Heart right ventricle (tissue), 16 donors: Measurements from ENCODE around the gene TMSB10. TPM values are rescaled to one million over a fixed set of nuclear protein-coding genes. Genes with fewer than 3 reads are reported as not detected.

Experiments
- ATAC-seq, 8 donors: fragments of 200-7000 bp; cut with Tn5 transposase; one replicate each; pipeline ENCODE4 v1.9.1; 2020; ENCODE audit warnings: mild to moderate bottlenecking in 8 of 8, moderate library complexity in 8 of 8, moderate number of reproducible peaks in 1 of 8
- DNase-seq, 2 donors: peaks; one replicate each; pipeline ENCODE4 v3.0.0-alpha.2; 2020
- H3K27ac ChIP-seq, 10 donors: fragments of 200-600 bp; sonication (generic) in 2 of 10; one replicate each; pipeline versions ENCODE4 v1.5.0 to v1.8.0; 2020 to 2022; ENCODE audit warnings: mild to moderate bottlenecking in 3 of 10
- H3K27me3 ChIP-seq, 7 donors: fragments of 200-600 bp; one replicate each; pipeline ENCODE4 v1.8.0; 2021 to 2022; ENCODE audit warnings: mild to moderate bottlenecking in 2 of 7
- H3K36me3 ChIP-seq, 9 donors: fragments of 200-600 bp; sonication (generic) in 1 of 9; one replicate each; pipeline versions ENCODE4 v1.5.0 to v1.8.0; 2020 to 2022; ENCODE audit warnings: mild to moderate bottlenecking in 2 of 9
- H3K4me1 ChIP-seq, 9 donors: fragments of 200-600 bp; sonication (generic) in 1 of 9; one replicate each; pipeline versions ENCODE4 v1.5.0 to v1.8.0; 2020 to 2022; ENCODE audit warnings: mild to moderate bottlenecking in 4 of 9
- H3K4me3 ChIP-seq, 10 donors: fragments of 200-600 bp; sonication (generic) in 2 of 10; one replicate each; pipeline versions ENCODE4 v1.5.0 to v1.8.0; 2020 to 2022; ENCODE audit warnings: mild to moderate bottlenecking in 7 of 10, moderate library complexity in 2 of 10
- H3K9me3 ChIP-seq, 11 donors: fragments of 200-600 bp in 10 of 11; sonication (generic) in 2 of 11; one replicate each; pipeline versions ENCODE4 v1.5.0 to v1.8.0; 2013 to 2022; ENCODE audit warnings: mild to moderate bottlenecking in 2 of 11, control low read depth in 1 of 11, moderate library complexity in 1 of 11
- CTCF ChIP-seq, 9 donors: fragments of 200-600 bp; sonication (generic) in 2 of 9; IDR thresholded peaks; one replicate each; pipeline versions ENCODE4 v1.5.0 to v1.8.0; 2021 to 2022; ENCODE audit warnings: antibody characterized with exemption in 9 of 9, mild to moderate bottlenecking in 5 of 9, moderate library complexity in 1 of 9
- WGBS, 2 donors: extraction: QIAGEN DNeasy Blood & Tissue Kit; methylation state at CpG; one replicate each; pipeline ENCODE4 v1.1.7; 2013; ENCODE audit warnings: inconsistent platforms in 1 of 2; 5-methylcytosine and 5-hydroxymethylcytosine counted together
- intact Hi-C, 10 donors: fragments of 100-400 bp; cut with DNase I; formaldehyde crosslinking; loops; one replicate each; pipeline versions ENCODE4 v1.11.1 to v1.14.2; 2022
- polyA plus RNA-seq, 2 donors: library from polyadenylated mRNA; stranded (reverse); fragments of 200-250 nt; gene quantifications; one replicate each; pipeline ENCODE4 v1.2.3, GENCODE V29; 2013
- total RNA-seq, 10 donors: library from RNA; stranded (reverse); fragmentation: NEBNext Ultra II Directional in 3 of 10; extraction: Animal tissue kit (Norgen Biotek cat#: 25700) in 3 of 10; gene quantifications; one replicate each; pipeline versions ENCODE4 v1.2.1 to v1.2.4, GENCODE V29; 2021 to 2023
- donor health status: Arrhythmogenic right ventricular cardiomyopathy.
- donor health status: ischemic (EF 13 %, LVEDD 7.1; RV severe dilation, severe dysfunction).
- donor health status: healthy with polysubstance abuse.
- donor health status: DM: no; HTN: yes; CAD: no.
- donor health status: DM: no; HTN: no; CAD: no.
- donor health status: ischemic (EF 25% LVEDD 6.9; RV normal size, moderate dysfunction).
- donor health status: ischemic (EF 25% LVEDD 5.7; RV mildly dilated, moderate dysfunction).
- donor health status: healthy.
- donor health status: DM: yes; HTN: yes; CAD: no.
- donor health status: Ischemic cardiomyopathy.
- donor health status: ischemic (EF 35%, LVEDD 5.7; RV mildly dilated, moderate dysfunction).
- donor health status: nonischemic (EF 11% LVEDD 7.7; RV severe dilation, severe dysfunction).
- donor health status: DM: yes; HTN: yes; CAD: no.
- donor health status: PGD.
- donor health status: ischemic (EF 29% LVEDD 5.4; RV normal size, mild dysfunction).
- donor health status: nonischemic (EF 23%, LVEDD 6.1; RV moderate dilation, normal function).

TMSB10 gene
- total and polyA plus RNA-seq, 12 donors: 217 to 2,308 (median 343) TPM

GRCh38 chr2:84885111-84885510 is 20.3 kb upstream of the TMSB10 start:
- H3K4me1 ChIP-seq: peaks cover 5 to 47% (median 15%) of the 10 kb centered on the region in 9 donors
- intact Hi-C loops: loop anchor here in 1 of 10 donors (10.0 kb wide), 1 partner anchor 390 kb away; no protein-coding TSS in a partner anchor
- no peaks in the 10 kb centered on the region for H3K9me3 ChIP-seq
- DNase-seq: no peak
- peaks cover 5 to 29% (median 15%) of the 10 kb centered on the region in 7 donors for H3K27me3 ChIP-seq
- ATAC-seq: no peak
- H3K36me3 ChIP-seq: no peaks in the 10 kb centered on the region
- H3K4me3 ChIP-seq: no peak overlapping the region
- WGBS, 2 donors: 98 to 100% methylated on average over 2 of the region's 2 CpGs
- H3K27ac ChIP-seq: no peak overlapping the region
- no peak for TF ChIP-seq CTCF (IDR thresholded peaks at IDR 0.05)

GRCh38 chr2:84886791-84887190 is 18.7 kb upstream of the TMSB10 start:
- H3K9me3 ChIP-seq: no peaks in the 10 kb centered on the region
- H3K27ac ChIP-seq: no peak overlapping the region
- TF ChIP-seq CTCF (IDR thresholded peaks at IDR 0.05): no peak
- no peak overlapping the region for H3K4me3 ChIP-seq
- intact Hi-C loops: loop anchor here in 1 of 10 donors (10.0 kb wide), 1 partner anchor 392 kb away; no protein-coding TSS in a partner anchor
- DNase-seq (no peak), ATAC-seq (no peak)
- H3K36me3 ChIP-seq: no peaks in the 10 kb centered on the region
- WGBS, 2 donors: 94 to 97% methylated on average over 6 of the region's 6 CpGs
- peaks cover 0 to 32% (median 4%) of the 10 kb centered on the region in 9 donors for H3K4me1 ChIP-seq
- H3K27me3 ChIP-seq: peaks cover 0 to 12% (median 0%) of the 10 kb centered on the region in 7 donors

- Histone ChIP-seq H3K4me3 (peak overlapping the region in 5 of 10 donors; percentile 11 to 40 (median 25)), H3K27me3 (peaks cover 0 to 2% (median 0%) of the 10 kb centered on the region in 7 donors), H3K27ac (peak overlapping the region in 7 of 10 donors; percentile 2 to 83 (median 49)), H3K4me1 (peaks cover 0 to 25% (median 0%) of the 10 kb centered on the region in 9 donors), H3K36me3 (no peaks in the 10 kb centered on the region), H3K9me3 (no peaks in the 10 kb centered on the region)
- peak; percentile 47 to 93 (median 82) for ATAC-seq
- intact Hi-C loops: loop anchor here in 1 of 10 donors (10.0 kb wide), 1 partner anchor 394 kb away; no protein-coding TSS in a partner anchor
- no peak for TF ChIP-seq CTCF (IDR thresholded peaks at IDR 0.05)
- DNase-seq: no peak
- 52 to 58% methylated on average over 6 of the region's 6 CpGs for WGBS, 2 donors
Observed at GRCh38 chr2:84888401-84889276, 16.8 kb upstream of the TMSB10 start.

GRCh38 chr2:84889332-84889731 is 16.1 kb upstream of the TMSB10 start:
- peak overlapping the region in 4 of 10 donors; percentile 11 to 40 (median 32) for H3K4me3 ChIP-seq
- DNase-seq (no peak), ATAC-seq (no peak)
- no peaks in the 10 kb centered on the region for H3K9me3 ChIP-seq
- intact Hi-C loops: loop anchor here in 1 of 10 donors (10.0 kb wide), 1 partner anchor 395 kb away; no protein-coding TSS in a partner anchor
- no peaks in the 10 kb centered on the region for H3K27me3 ChIP-seq
- TF ChIP-seq CTCF (IDR thresholded peaks at IDR 0.05): no peak
- H3K4me1 ChIP-seq: peaks cover 0 to 30% (median 0%) of the 10 kb centered on the region in 9 donors
- 91 to 94% methylated on average over 2 of the region's 2 CpGs for WGBS, 2 donors
- no peaks in the 10 kb centered on the region for H3K36me3 ChIP-seq
- H3K27ac ChIP-seq: peak overlapping the region in 5 of 10 donors; percentile 2 to 83 (median 55)
